Measurements from ENCODE around the gene VWCE.

- TF ChIP-seq CTCF (IDR thresholded peaks at IDR 0.05) (no peak), ZMAT4 (CRISPR knock-in tag; IDR thresholded peaks at IDR 0.05) (no peak), GRHL2 (CRISPR knock-in tag; IDR thresholded peaks at IDR 0.05; ENCODE audit: insufficient replicate concordance, severe bottlenecking) (no peak), MAX (CRISPR knock-in tag; IDR thresholded peaks at IDR 0.05) (no peak), FOXJ3 (CRISPR knock-in tag; IDR thresholded peaks at IDR 0.05; ENCODE audit: borderline replicate concordance) (no peak), IRF2 (CRISPR knock-in tag; IDR thresholded peaks at IDR 0.05; ENCODE audit: borderline replicate concordance, low read depth) (no peak), ZNF671 (CRISPR knock-in tag; IDR thresholded peaks at IDR 0.05) (no peak)
Observed at GRCh38 chr11:61309739-61310138, 14.6 kb upstream of the VWCE start.

Measured in WTC11 (cell line).